VCaP (cell line): Measurements from ENCODE around the gene CBFB.

Experiments
- H3K27ac ChIP-seq: fragments of 450-650 bp; 2 replicates; pipeline ENCODE4 v1.5.1; 2017
- CTCF ChIP-seq: fragments of 450-650 bp; conservative IDR thresholded peaks from 2 replicates; pipeline ENCODE4 v1.5.1; 2017; ENCODE audit warnings: mild to moderate bottlenecking, moderate library complexity

The CBFB gene

GRCh38 chr16:67017421-67017750 lies 11.6 kb upstream of the CBFB start:
- H3K27ac ChIP-seq, result no peak overlapping the region
- TF ChIP-seq CTCF, result no peak

- H3K27ac ChIP-seq, result no peak overlapping the region
- TF ChIP-seq CTCF, result peak; percentile 63
Observed at GRCh38 chr16:67017810-67018488, 11.0 kb upstream of the CBFB start.

GRCh38 chr16:67019171-67019570 lies 9.8 kb upstream of the CBFB start:
- H3K27ac ChIP-seq, result no peak overlapping the region
- no peak for TF ChIP-seq CTCF

GRCh38 chr16:67021321-67021720 lies 7.6 kb upstream of the CBFB start:
- no peak for TF ChIP-seq CTCF
- H3K27ac ChIP-seq, result no peak overlapping the region

GRCh38 chr16:67022531-67023214 lies 6.3 kb upstream of the CBFB start:
- peak overlapping the region; percentile 69 for H3K27ac ChIP-seq
- no peak for TF ChIP-seq CTCF

- no peak for TF ChIP-seq CTCF
Observed at GRCh38 chr16:67023689-67024088, 5.3 kb upstream of the CBFB start.

GRCh38 chr16:67024384-67025209 lies 4.4 kb upstream of the CBFB start:
- TF ChIP-seq CTCF, result no peak
- H3K27ac ChIP-seq, result no peak overlapping the region; the same call in 1 of the 2 replicates

More at GRCh38 chr16:67023689-67024088, 5.3 kb upstream of the CBFB start:
- peak overlapping the region; percentile 69 for H3K27ac ChIP-seq
